ENCODE results near the gene SORCS2. TPM values are rescaled to one million over a fixed set of nuclear protein-coding genes. Genes with fewer than 3 reads are reported as not detected.

SORCS2 gene
- total and polyA plus RNA-seq, 2 of the 13 experiments (the other 11 are each of a cell fraction or from before 2014, with no cell fraction given): 0.82 to 1.0 TPM

DNA sequence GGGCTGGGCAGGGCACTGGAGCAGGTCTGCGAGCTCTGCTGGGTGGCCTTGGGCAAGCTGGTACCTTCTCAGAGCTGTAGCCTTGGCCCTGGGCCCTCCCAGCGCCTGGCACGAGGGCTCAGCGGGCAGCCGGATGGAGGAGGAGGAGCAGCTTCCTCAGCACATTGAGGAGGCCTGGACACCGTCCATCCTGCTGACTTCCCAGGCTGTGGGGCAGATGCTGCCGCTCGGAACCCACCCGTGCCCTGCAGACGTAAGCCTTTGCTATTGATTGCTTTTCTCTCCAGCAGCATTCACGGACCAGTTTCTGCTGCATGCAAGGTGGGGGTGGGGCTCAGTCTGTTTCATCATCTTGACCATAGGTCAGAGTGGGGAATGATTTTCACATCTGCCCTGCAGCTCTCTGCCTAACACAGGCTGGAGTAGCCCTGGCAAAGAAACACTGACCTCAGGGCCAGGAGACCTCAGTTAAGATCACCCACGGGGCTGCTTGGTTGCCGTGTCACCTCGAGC, 323.1 kb downstream of the SORCS2 start (continued):
- TF ChIP-seq, protein P1, sequence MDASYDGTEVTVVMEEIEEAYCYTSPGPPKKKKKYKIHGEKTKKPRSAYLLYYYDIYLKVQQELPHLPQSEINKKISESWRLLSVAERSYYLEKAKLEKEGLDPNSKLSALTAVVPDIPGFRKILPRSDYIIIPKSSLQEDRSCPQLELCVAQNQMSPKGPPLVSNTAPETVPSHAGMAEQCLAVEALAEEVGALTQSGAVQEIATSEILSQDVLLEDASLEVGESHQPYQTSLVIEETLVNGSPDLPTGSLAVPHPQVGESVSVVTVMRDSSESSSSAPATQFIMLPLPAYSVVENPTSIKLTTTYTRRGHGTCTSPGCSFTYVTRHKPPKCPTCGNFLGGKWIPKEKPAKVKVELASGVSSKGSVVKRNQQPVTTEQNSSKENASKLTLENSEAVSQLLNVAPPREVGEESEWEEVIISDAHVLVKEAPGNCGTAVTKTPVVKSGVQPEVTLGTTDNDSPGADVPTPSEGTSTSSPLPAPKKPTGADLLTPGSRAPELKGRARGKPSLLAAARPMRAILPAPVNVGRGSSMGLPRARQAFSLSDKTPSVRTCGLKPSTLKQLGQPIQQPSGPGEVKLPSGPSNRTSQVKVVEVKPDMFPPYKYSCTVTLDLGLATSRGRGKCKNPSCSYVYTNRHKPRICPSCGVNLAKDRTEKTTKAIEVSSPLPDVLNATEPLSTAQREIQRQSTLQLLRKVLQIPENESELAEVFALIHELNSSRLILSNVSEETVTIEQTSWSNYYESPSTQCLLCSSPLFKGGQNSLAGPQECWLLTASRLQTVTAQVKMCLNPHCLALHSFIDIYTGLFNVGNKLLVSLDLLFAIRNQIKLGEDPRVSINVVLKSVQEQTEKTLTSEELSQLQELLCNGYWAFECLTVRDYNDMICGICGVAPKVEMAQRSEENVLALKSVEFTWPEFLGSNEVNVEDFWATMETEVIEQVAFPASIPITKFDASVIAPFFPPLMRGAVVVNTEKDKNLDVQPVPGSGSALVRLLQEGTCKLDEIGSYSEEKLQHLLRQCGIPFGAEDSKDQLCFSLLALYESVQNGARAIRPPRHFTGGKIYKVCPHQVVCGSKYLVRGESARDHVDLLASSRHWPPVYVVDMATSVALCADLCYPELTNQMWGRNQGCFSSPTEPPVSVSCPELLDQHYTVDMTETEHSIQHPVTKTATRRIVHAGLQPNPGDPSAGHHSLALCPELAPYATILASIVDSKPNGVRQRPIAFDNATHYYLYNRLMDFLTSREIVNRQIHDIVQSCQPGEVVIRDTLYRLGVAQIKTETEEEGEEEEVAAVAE (CRISPR knock-in tag; IDR thresholded peaks at IDR 0.05; ENCODE audit: borderline replicate concordance): no peak
- TF ChIP-seq NCOA5 (CRISPR knock-in tag; IDR thresholded peaks at IDR 0.05): no peak
- TF ChIP-seq, protein P2, sequence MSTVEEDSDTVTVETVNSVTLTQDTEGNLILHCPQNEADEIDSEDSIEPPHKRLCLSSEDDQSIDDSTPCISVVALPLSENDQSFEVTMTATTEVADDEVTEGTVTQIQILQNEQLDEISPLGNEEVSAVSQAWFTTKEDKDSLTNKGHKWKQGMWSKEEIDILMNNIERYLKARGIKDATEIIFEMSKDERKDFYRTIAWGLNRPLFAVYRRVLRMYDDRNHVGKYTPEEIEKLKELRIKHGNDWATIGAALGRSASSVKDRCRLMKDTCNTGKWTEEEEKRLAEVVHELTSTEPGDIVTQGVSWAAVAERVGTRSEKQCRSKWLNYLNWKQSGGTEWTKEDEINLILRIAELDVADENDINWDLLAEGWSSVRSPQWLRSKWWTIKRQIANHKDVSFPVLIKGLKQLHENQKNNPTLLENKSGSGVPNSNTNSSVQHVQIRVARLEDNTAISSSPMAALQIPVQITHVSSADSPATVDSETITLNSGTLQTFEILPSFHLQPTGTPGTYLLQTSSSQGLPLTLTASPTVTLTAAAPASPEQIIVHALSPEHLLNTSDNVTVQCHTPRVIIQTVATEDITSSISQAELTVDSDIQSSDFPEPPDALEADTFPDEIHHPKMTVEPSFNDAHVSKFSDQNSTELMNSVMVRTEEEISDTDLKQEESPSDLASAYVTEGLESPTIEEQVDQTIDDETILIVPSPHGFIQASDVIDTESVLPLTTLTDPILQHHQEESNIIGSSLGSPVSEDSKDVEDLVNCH (CRISPR knock-in tag; IDR thresholded peaks at IDR 0.05): no peak
- no peak for TF ChIP-seq GTF3A (CRISPR knock-in tag; conservative IDR thresholded peaks at IDR 0.05)
- peak; percentile 39; the same call in 1 of the 2 replicates for TF ChIP-seq ONECUT2 (CRISPR knock-in tag; IDR thresholded peaks at IDR 0.05)
- TF ChIP-seq, protein P3, sequence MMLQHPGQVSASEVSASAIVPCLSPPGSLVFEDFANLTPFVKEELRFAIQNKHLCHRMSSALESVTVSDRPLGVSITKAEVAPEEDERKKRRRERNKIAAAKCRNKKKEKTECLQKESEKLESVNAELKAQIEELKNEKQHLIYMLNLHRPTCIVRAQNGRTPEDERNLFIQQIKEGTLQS (CRISPR knock-in tag; IDR thresholded peaks at IDR 0.05): peak; percentile 61; the same call in 1 of the 2 replicates
- TF ChIP-seq ELF3 (CRISPR knock-in tag; IDR thresholded peaks at IDR 0.05): no peak
- TF ChIP-seq SP140L (CRISPR knock-in tag; IDR thresholded peaks at IDR 0.05; ENCODE audit: borderline replicate concordance): no peak
- TF ChIP-seq HDAC2 (CRISPR knock-in tag; IDR thresholded peaks at IDR 0.05): peak; percentile 36; the same call in 1 of the 2 replicates
- TF ChIP-seq, protein P4, sequence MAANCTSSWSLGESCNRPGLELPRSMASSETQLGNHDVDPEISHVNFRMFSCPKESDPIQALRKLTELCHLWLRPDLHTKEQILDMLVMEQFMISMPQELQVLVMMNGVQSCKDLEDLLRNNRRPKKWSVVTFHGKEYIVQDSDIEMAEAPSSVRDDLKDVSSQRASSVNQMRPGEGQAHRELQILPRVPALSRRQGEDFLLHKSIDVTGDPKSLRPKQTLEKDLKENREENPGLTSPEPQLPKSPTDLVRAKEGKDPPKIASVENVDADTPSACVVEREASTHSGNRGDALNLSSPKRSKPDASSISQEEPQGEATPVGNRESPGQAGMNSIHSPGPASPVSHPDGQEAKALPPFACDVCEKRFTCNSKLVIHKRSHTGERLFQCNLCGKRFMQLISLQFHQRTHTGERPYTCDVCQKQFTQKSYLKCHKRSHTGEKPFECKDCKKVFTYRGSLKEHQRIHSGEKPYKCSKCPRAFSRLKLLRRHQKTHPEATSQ (CRISPR knock-in tag; IDR thresholded peaks at IDR 0.05; ENCODE audit: borderline replicate concordance): no peak
- TF ChIP-seq THYN1 (CRISPR knock-in tag; IDR thresholded peaks at IDR 0.05; ENCODE audit: borderline replicate concordance, low read depth): no peak
- TF ChIP-seq ZNF350 (CRISPR knock-in tag; IDR thresholded peaks at IDR 0.05; ENCODE audit: borderline replicate concordance, low read depth): no peak
- peak; percentile 61; the same call in 1 of the 2 replicates for TF ChIP-seq NR2F6 (IDR thresholded peaks at IDR 0.05)
- TF ChIP-seq NR2F6 (CRISPR knock-in tag; IDR thresholded peaks at IDR 0.05): peak; percentile 77
- peak; percentile 79 for TF ChIP-seq CEBPB (IDR thresholded peaks at IDR 0.05; ENCODE audit: borderline replicate concordance, low read depth, low read length)
- TF ChIP-seq NR2F2 (IDR thresholded peaks at IDR 0.05; ENCODE audit: borderline replicate concordance, low read depth): 0 out of 2 replicates have a peak, but pooled peaks have one; percentile 23
- no peak for TF ChIP-seq KDM6A (CRISPR knock-in tag; IDR thresholded peaks at IDR 0.05; ENCODE audit: low read depth)
- no peak for TF ChIP-seq CBX5 (CRISPR knock-in tag; IDR thresholded peaks at IDR 0.05; ENCODE audit: borderline replicate concordance)
- TF ChIP-seq ZMAT3 (CRISPR knock-in tag; conservative IDR thresholded peaks at IDR 0.05): no peak
- 0 out of 2 replicates have a peak, but pooled peaks have one; percentile 27 for TF ChIP-seq TARDBP (CRISPR knock-in tag; IDR thresholded peaks at IDR 0.05)
- TF ChIP-seq ZNF232 (CRISPR knock-in tag; IDR thresholded peaks at IDR 0.05; ENCODE audit: borderline replicate concordance): 0 out of 2 replicates have a peak, but pooled peaks have one; percentile 50
- no peak for TF ChIP-seq NR2C2 (CRISPR knock-in tag; IDR thresholded peaks at IDR 0.05; ENCODE audit: borderline replicate concordance)
- TF ChIP-seq CREB1 (IDR thresholded peaks at IDR 0.05): no peak
- no peak; the same call in 1 of the 2 replicates for TF ChIP-seq CREB1 (CRISPR knock-in tag; IDR thresholded peaks at IDR 0.05)
